Measurements from ENCODE around the gene HBZ.
"Not testable (repeated sequence)": the region's sequence is repeated elsewhere in the genome, so short reads cannot be mapped to it uniquely, and the experiment has no call there.

GRCh38 chr16:172374-172941 lies 20.0 kb downstream of the HBZ start, which contains the start of gene HBA2:
- not testable (repeated sequence) for TF ChIP-seq YY1 (IDR thresholded peaks at IDR 0.05; ENCODE audit: extremely low read depth, insufficient replicate concordance, low read depth, low read length); POLR2AphosphoS5 (IDR thresholded peaks at IDR 0.05; ENCODE audit: low read depth, low read length); CTCF (IDR thresholded peaks at IDR 0.05 in 2 of 3, conservative IDR thresholded peaks at IDR 0.05 in 1 of 3; ENCODE audit: borderline replicate concordance in 1 of 3, insufficient read depth in 1 of 3, low read depth in 2 of 3, low read length in 2 of 3); POLR2A (IDR thresholded peaks at IDR 0.05; ENCODE audit: borderline replicate concordance, extremely low read depth, insufficient read depth, insufficient read length); EZH2phosphoT487 (IDR thresholded peaks at IDR 0.05; ENCODE audit: borderline replicate concordance); RAD21 (IDR thresholded peaks at IDR 0.05; ENCODE audit: low read depth); JUND (IDR thresholded peaks at IDR 0.05); REST (IDR thresholded peaks at IDR 0.05; ENCODE audit: low read depth); MAX (IDR thresholded peaks at IDR 0.05); EZH2 (IDR thresholded peaks at IDR 0.05)
- TF ChIP-seq, protein P1, sequence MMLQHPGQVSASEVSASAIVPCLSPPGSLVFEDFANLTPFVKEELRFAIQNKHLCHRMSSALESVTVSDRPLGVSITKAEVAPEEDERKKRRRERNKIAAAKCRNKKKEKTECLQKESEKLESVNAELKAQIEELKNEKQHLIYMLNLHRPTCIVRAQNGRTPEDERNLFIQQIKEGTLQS (IDR thresholded peaks at IDR 0.05) = not testable (repeated sequence)

Data from HCT116 (cell line).